CD14-positive monocyte (primary cell): ENCODE measurements around the gene FHL3. TPM values are rescaled to one million over a fixed set of nuclear protein-coding genes. Genes with fewer than 3 reads are reported as not detected.

ENCODE experiments used
- DNase-seq, 3 donors: peaks; one replicate each; pipeline ENCODE4 v3.0.0-alpha.2; 2011 to 2022
- H2AFZ ChIP-seq: 2 replicates; pipeline ENCODE4 v1.6.0; 2012; ENCODE audit warnings: mild to moderate bottlenecking, low read depth, low read length, inconsistent platforms; ENCODE audit not compliant: insufficient read depth, poor library complexity, severe bottlenecking
- H3K27ac ChIP-seq, 2 donors: 1 replicate in 1 of 2; 2 replicates in 1 of 2; pipeline ENCODE4 v1.5.1; 2012 to 2013; ENCODE audit warnings: low read length in 2 of 2, control low read depth in 1 of 2, inconsistent platforms in 1 of 2, low read depth in 1 of 2, mild to moderate bottlenecking in 1 of 2
- H3K27me3 ChIP-seq, 2 donors: one replicate each; pipeline versions ENCODE4 v1.6.0 to v1.6.1; 2011 to 2013; ENCODE audit warnings: low read length in 2 of 2; ENCODE audit not compliant: control insufficient read depth in 2 of 2, insufficient read depth in 2 of 2
- H3K36me3 ChIP-seq, 2 donors: replicated peaks in 1 of 2; 1 replicate in 1 of 2; 2 replicates in 1 of 2; pipeline versions ENCODE4 v1.5.1 to v1.6.1; 2012 to 2013; ENCODE audit warnings: low read length in 2 of 2, control low read depth in 1 of 2, inconsistent platforms in 1 of 2, mild to moderate bottlenecking in 1 of 2; ENCODE audit not compliant: insufficient read depth in 2 of 2, control insufficient read depth in 1 of 2
- H3K4me1 ChIP-seq, 2 donors: 1 replicate in 1 of 2; 2 replicates in 1 of 2; pipeline versions ENCODE4 v1.5.1 to v1.6.1; 2012 to 2013; ENCODE audit warnings: low read length in 2 of 2, control low read depth in 1 of 2, inconsistent platforms in 1 of 2, mild to moderate bottlenecking in 1 of 2, moderate library complexity in 1 of 2; ENCODE audit not compliant: insufficient read depth in 2 of 2, control insufficient read depth in 1 of 2
- H3K4me2 ChIP-seq: replicated peaks from 2 replicates; pipeline ENCODE3; 2012; ENCODE audit warnings: low read length, moderate library complexity, mild to moderate bottlenecking; ENCODE audit not compliant: poor library complexity, severe bottlenecking; ENCODE audit errors: extremely low read depth
- H3K4me3 ChIP-seq, 3 experiments: fragments of 200-600 bp in 1 of 3; sonication (generic) in 1 of 3; replicated peaks in 1 of 3; 1 replicate in 2 of 3; 2 replicates in 1 of 3; pipeline ENCODE4 v1.5.1; 2011 to 2013; ENCODE audit warnings: low read length in 3 of 3, mild to moderate bottlenecking in 3 of 3, control low read depth in 2 of 3, low read depth in 2 of 3, inconsistent platforms in 1 of 3, moderate library complexity in 1 of 3
- H3K79me2 ChIP-seq: 2 replicates; pipeline ENCODE4 v1.6.0; 2012; ENCODE audit warnings: mild to moderate bottlenecking, control low read depth, inconsistent platforms, low read length, moderate library complexity; ENCODE audit not compliant: insufficient read depth
- H3K9ac ChIP-seq: 2 replicates; pipeline ENCODE4 v1.6.0; 2017; ENCODE audit warnings: low read length, mild to moderate bottlenecking; ENCODE audit not compliant: insufficient read depth, poor library complexity, severe bottlenecking
- H3K9me3 ChIP-seq, 2 donors: replicated peaks in 1 of 2; 1 replicate in 1 of 2; 2 replicates in 1 of 2; pipeline versions ENCODE4 v1.5.1 to v1.6.1; 2012 to 2013; ENCODE audit warnings: low read length in 2 of 2, control low read depth in 1 of 2; ENCODE audit not compliant: control insufficient read depth in 1 of 2, insufficient read depth in 1 of 2
- H4K20me1 ChIP-seq: 2 replicates; pipeline ENCODE4 v1.6.0; 2012; ENCODE audit warnings: mild to moderate bottlenecking, low read length, control low read depth, moderate library complexity; ENCODE audit not compliant: insufficient read depth
- H3K27ac Mint-ChIP-seq, 7 donors: one replicate each; pipeline ENCODE4 v1.8.0; 2020; ENCODE audit warnings: mild to moderate bottlenecking in 7 of 7, mixed read lengths in 7 of 7, moderate library complexity in 6 of 7, inconsistent platforms in 2 of 7
- H3K27me3 Mint-ChIP-seq, 3 donors: one replicate each; pipeline ENCODE4 v1.8.0; 2021 to 2022; ENCODE audit warnings: low read depth in 3 of 3, mild to moderate bottlenecking in 3 of 3, mixed read lengths in 3 of 3, moderate library complexity in 3 of 3, inconsistent platforms in 1 of 3
- H3K36me3 Mint-ChIP-seq, 2 donors: one replicate each; pipeline ENCODE4 v1.8.0; 2020; ENCODE audit warnings: mixed read lengths in 2 of 2, inconsistent platforms in 1 of 2, mild to moderate bottlenecking in 1 of 2
- H3K4me1 Mint-ChIP-seq: one replicate; pipeline ENCODE4 v1.8.0; 2020; ENCODE audit warnings: mild to moderate bottlenecking, mixed read lengths
- H3K4me3 Mint-ChIP-seq, 2 donors: one replicate each; pipeline ENCODE4 v1.8.0; 2020; ENCODE audit warnings: mild to moderate bottlenecking in 2 of 2, mixed read lengths in 2 of 2, moderate library complexity in 1 of 2
- H3K9me3 Mint-ChIP-seq, 7 donors: one replicate each; pipeline ENCODE4 v1.8.0; 2020 to 2022; ENCODE audit warnings: mixed read lengths in 7 of 7, mild to moderate bottlenecking in 6 of 7, moderate library complexity in 6 of 7, inconsistent platforms in 2 of 7
- CTCF ChIP-seq: fragments of 200-600 bp; IDR thresholded peaks from one replicate; pipeline ENCODE4 v1.8.0; 2022; ENCODE audit warnings: antibody characterized with exemption, mild to moderate bottlenecking
- WGBS: methylation state at CpG from one replicate; pipeline ENCODE4 v1.1.5; 2013; ENCODE audit warnings: missing lambda C conversion rate; ENCODE audit not compliant: insufficient coverage; 5-methylcytosine and 5-hydroxymethylcytosine counted together
- intact Hi-C, 2 donors: fragments of 100-400 bp; cut with micrococcal nuclease; formaldehyde crosslinking; loops; one replicate each; pipeline versions ENCODE4 v1.15.0 to v1.15.1; 2023
- polyA plus RNA-seq, 3 donors: library from polyadenylated mRNA; depleted of rRNA in 1 of 3; unstranded in 2 of 3; stranded (reverse) in 1 of 3; fragments of 300-500 nt in 2 of 3; fragments of >200 nt in 1 of 3; fragmentation: Illumina TruSeq in 2 of 3; gene quantifications; 1 replicate in 2 of 3; 2 replicates in 1 of 3; pipeline ENCODE4 v1.2.3, GENCODE V29; 2012 to 2021

Gene FHL3
- polyA plus RNA-seq, 3 donors, result 24.7 to 32.3 (median 26.1) TPM

GRCh38 chr1:38025664-38026063, 20.4 kb upstream of the FHL3 start:
- no peak for TF ChIP-seq CTCF
- peaks cover 50 to 61% of the 10 kb centered on the region in 2 donors for H3K36me3 ChIP-seq
- H3K79me2 ChIP-seq, result no peaks in the 10 kb centered on the region
- H4K20me1 ChIP-seq, result no peaks in the 10 kb centered on the region
- H3K4me3 ChIP-seq, result no peak overlapping the region
- no peak overlapping the region for H2AFZ ChIP-seq
- H3K4me1 ChIP-seq, result peaks cover 13 to 14% of the 10 kb centered on the region in 2 donors
- intact Hi-C loops, result loop anchor here in 1 of 2 donors (10.0 kb wide), 1 partner anchor 809 kb away; no protein-coding TSS in a partner anchor
- 95% methylated on average over 3 of the region's 6 CpGs for WGBS
- H3K27ac Mint-ChIP-seq, result no peak overlapping the region
- no peak overlapping the region for H3K27ac ChIP-seq
- peaks cover 45 to 66% of the 10 kb centered on the region in 2 donors for H3K36me3 Mint-ChIP-seq
- H3K9ac ChIP-seq, result no peak overlapping the region
- H3K9me3 Mint-ChIP-seq, result no peaks in the 10 kb centered on the region
- DNase-seq, result no peak
- peaks cover 28% of the 10 kb centered on the region for H3K4me1 Mint-ChIP-seq
- peaks cover 5 to 8% (median 7%) of the 10 kb centered on the region in 3 donors for H3K27me3 Mint-ChIP-seq
- H3K4me3 Mint-ChIP-seq, result no peak overlapping the region
- no peaks in the 10 kb centered on the region for H3K9me3 ChIP-seq
- H3K4me2 ChIP-seq, result no peak overlapping the region
- H3K27me3 ChIP-seq, result no peaks in the 10 kb centered on the region

DNA sequence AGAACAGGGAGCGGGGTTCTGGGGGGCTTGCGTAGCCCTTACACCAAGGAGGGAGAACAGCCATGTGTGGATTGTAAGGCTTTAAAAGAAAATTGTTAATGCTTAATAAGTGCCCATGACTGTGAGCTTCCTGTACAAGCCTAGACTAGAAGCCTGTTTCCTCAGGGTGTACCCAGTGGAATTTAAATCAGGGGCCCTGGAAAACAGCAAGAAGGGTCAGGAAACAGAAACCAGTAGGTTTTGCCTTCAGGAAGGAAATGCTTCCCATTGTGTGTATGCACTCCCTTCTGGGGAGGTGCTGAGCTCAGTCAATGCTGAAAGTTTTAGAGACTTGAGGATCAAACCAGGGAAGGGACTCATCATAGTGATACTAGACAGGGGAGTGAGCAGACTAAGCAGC, 19.9 kb upstream of the FHL3 start:
- H3K27me3 Mint-ChIP-seq, result peaks cover 2 to 4% (median 3%) of the 10 kb centered on the region in 3 donors
- TF ChIP-seq CTCF, result no peak
- Histone ChIP-seq H3K27me3 (no peaks in the 10 kb centered on the region), H4K20me1 (no peaks in the 10 kb centered on the region), H3K9me3 (no peaks in the 10 kb centered on the region), H3K4me1 (peaks cover 9 to 11% of the 10 kb centered on the region in 2 donors), H3K4me3 (no peak overlapping the region), H3K36me3 (peaks cover 54 to 65% of the 10 kb centered on the region in 2 donors), H3K79me2 (no peaks in the 10 kb centered on the region), H3K4me2 (no peak overlapping the region), H3K27ac (no peak overlapping the region), H3K9ac (no peak overlapping the region), H2AFZ (no peak overlapping the region)
- peaks cover 50 to 70% of the 10 kb centered on the region in 2 donors for H3K36me3 Mint-ChIP-seq
- no CpG with 5 or more reads among the region's 2 CpGs for WGBS
- H3K9me3 Mint-ChIP-seq, result no peaks in the 10 kb centered on the region
- no peak overlapping the region for H3K27ac Mint-ChIP-seq
- H3K4me1 Mint-ChIP-seq, result peaks cover 24% of the 10 kb centered on the region
- no peak overlapping the region for H3K4me3 Mint-ChIP-seq
- intact Hi-C loops, result loop anchor here in 1 of 2 donors (10.0 kb wide), 1 partner anchor 810 kb away; no protein-coding TSS in a partner anchor
- no peak for DNase-seq
